Upper lobe of left lung (tissue), 4 donors: ENCODE measurements around the gene GOLGA8K.
"Not testable (repeated sequence)": the region's sequence is repeated elsewhere in the genome, so short reads cannot be mapped to it uniquely, and the experiment has no call there.

Source experiments
- CTCF ChIP-seq, 6 experiments: fragments of 450-650 bp in 4 of 6; fragments of 200-600 bp in 2 of 6; sonication (generic) in 2 of 6; IDR thresholded peaks; one replicate each; pipeline ENCODE4 v1.5.1; 2016 to 2019; ENCODE audit warnings: antibody characterized with exemption in 6 of 6
- EP300 ChIP-seq, 4 donors: sonication (generic); formaldehyde crosslinking; IDR thresholded peaks; one replicate each; pipeline ENCODE4 v1.5.1; 2017; ENCODE audit warnings: antibody characterized with exemption in 4 of 4, control low read depth in 2 of 4
- POLR2A ChIP-seq, 4 donors: fragments of 450-650 bp; IDR thresholded peaks; one replicate each; pipeline ENCODE4 v1.5.1; 2016 to 2017; ENCODE audit warnings: antibody characterized with exemption in 4 of 4, mild to moderate bottlenecking in 2 of 4
- POLR2AphosphoS5 ChIP-seq, 2 donors: sonication (generic); formaldehyde crosslinking; IDR thresholded peaks; one replicate each; pipeline ENCODE4 v1.5.1; 2017; ENCODE audit warnings: antibody characterized with exemption in 2 of 2

- not testable (repeated sequence) for TF ChIP-seq POLR2A, CTCF, EP300, POLR2AphosphoS5 (IDR thresholded peaks at IDR 0.05)
Measured at GRCh38 chr15:32365955-32366354, 37.1 kb downstream of the GOLGA8K start.
